Fibroblast of pulmonary artery (primary cell): ENCODE measurements around the gene WDHD1.
"Not testable (repeated sequence)": the region's sequence is repeated elsewhere in the genome, so short reads cannot be mapped to it uniquely, and the experiment has no call there.

Source experiments
- DNase-seq: peaks from one replicate; pipeline ENCODE4 v3.0.0-alpha.2; 2010; ENCODE audit warnings: low read depth
- H3K4me3 ChIP-seq: replicated peaks from 2 replicates; pipeline ENCODE4 v1.5.1; 2011; ENCODE audit warnings: low read depth, mild to moderate bottlenecking, control low read depth, low read length, moderate library complexity
- TF ChIP-seq, protein P1 (sequence below): IDR thresholded peaks from 2 replicates; pipeline ENCODE4 v1.5.1; 2011; ENCODE audit warnings: mild to moderate bottlenecking, control low read depth, low read length, inconsistent platforms; ENCODE audit errors: missing control alignments

The WDHD1 gene

DNA sequence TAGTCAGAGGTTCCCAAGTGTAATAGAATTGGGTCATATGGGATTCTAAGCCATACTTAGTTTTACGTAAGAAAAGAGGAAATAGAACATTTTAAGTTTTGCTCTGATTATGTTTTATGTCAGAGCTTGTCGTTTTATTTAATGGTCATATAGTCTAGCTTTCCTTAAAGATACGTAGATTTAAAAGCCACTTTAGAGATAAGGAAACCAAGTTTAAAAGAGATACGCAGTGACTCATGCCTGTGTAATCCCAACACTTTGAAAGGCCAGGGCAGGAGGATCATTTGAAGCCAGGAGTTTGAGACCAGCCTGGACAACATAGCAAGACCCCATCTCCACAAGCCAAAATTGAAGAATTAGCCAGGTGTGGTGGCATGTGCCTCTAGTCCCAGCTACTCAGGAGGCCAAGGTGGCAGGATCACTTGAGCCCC is 44.1 kb upstream of the WDHD1 start:
- TF ChIP-seq, protein P1, sequence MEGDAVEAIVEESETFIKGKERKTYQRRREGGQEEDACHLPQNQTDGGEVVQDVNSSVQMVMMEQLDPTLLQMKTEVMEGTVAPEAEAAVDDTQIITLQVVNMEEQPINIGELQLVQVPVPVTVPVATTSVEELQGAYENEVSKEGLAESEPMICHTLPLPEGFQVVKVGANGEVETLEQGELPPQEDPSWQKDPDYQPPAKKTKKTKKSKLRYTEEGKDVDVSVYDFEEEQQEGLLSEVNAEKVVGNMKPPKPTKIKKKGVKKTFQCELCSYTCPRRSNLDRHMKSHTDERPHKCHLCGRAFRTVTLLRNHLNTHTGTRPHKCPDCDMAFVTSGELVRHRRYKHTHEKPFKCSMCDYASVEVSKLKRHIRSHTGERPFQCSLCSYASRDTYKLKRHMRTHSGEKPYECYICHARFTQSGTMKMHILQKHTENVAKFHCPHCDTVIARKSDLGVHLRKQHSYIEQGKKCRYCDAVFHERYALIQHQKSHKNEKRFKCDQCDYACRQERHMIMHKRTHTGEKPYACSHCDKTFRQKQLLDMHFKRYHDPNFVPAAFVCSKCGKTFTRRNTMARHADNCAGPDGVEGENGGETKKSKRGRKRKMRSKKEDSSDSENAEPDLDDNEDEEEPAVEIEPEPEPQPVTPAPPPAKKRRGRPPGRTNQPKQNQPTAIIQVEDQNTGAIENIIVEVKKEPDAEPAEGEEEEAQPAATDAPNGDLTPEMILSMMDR: no peak
- H3K4me3 ChIP-seq: no peak overlapping the region
- DNase-seq: peak; percentile 24

DNA sequence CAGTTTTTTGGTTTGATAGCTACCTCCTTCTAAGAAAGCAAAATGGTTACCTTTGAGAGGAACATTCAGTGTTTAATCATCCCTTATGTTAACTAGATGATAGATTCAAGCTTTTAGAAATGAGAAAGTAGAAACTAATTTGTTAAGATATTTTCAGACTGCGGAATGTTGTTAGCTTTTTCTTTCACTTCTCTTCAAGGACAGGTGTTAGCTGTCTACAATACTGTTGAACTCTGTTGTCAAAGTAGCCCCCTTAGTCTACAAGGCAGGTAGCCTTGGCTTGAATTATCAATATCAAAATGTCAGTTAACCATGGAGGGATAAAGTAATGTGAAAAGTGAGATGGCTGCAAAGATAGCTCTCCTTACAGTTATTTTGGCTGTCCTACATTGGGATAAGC is 39.3 kb upstream of the WDHD1 start:
- TF ChIP-seq, protein P1: no peak
- no peak overlapping the region for H3K4me3 ChIP-seq
- DNase-seq: no peak

DNA sequence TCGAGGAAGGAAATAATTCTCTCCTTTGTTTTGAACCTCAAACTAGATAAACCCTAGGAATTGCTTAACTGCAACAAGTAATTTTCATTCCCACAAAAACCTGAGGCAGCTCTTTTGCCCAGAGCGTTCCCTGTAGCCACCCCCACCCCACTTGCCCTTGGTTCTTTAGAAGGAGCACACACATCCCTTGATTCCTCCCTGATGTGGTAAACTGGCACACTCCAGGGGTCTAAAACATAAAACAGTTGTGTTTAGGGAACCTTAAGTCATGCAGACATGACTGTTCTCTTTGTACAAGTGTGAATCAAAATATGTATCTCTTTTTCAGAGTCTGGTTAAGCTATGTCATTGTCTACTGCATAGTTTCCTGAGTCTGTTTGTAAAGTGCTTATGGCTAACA is 38.5 kb upstream of the WDHD1 start:
- no peak for DNase-seq
- TF ChIP-seq, protein P1: no peak
- H3K4me3 ChIP-seq: no peak overlapping the region

DNA sequence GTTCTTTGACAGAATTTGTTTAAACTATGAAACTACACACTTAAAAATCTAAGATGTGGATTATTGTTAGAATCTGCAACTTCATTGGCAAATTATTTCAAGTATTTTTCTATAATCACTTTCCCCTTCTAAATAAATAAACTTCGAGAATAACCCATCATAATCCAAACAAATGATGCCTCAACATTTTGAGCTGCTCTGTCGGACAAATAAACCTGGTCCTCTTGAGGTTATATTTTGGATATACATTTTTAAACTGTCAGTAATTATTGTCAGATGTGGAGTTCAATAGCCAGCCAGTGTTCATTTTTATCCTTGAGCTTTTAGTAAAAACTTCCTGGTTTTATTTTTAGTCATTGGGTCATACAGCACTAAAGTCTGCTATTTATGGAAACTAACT is 38.0 kb upstream of the WDHD1 start:
- not testable (repeated sequence) for DNase-seq

DNA sequence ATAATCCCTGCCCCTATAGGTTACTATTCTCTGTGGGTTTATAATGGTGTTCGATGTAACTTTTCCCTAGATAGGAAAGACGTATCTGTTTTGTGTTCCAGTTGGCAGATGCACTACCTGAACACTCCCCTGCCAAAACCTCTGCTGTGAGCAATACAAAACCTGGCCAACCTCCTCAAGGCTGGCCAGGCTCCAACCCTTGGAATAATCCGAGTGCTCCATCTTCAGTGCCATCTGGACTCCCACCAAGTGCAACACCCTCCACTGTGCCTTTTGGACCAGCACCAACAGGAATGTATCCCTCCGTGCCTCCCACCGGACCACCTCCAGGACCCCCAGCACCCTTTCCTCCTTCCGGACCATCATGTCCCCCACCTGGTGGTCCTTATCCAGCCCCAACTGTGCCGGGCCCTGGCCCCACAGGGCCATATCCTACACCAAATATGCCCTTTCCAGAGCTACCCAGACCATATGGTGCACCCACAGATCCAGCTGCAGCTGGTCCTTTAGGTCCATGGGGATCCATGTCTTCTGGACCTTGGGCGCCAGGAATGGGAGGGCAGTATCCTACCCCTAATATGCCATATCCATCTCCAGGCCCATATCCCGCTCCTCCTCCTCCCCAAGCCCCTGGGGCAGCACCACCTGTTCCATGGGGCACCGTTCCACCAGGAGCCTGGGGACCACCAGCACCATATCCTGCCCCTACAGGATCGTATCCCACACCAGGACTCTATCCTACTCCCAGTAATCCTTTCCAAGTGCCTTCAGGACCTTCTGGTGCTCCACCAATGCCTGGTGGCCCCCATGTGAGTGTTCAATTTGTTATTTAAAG is 35.8 kb upstream of the WDHD1 start:
- DNase-seq: no peak
- TF ChIP-seq, protein P1: no peak
- no peak overlapping the region for H3K4me3 ChIP-seq

More for the DNA sequence above, 38.0 kb upstream of the WDHD1 start:
- H3K4me3 ChIP-seq: not testable (repeated sequence)

DNA sequence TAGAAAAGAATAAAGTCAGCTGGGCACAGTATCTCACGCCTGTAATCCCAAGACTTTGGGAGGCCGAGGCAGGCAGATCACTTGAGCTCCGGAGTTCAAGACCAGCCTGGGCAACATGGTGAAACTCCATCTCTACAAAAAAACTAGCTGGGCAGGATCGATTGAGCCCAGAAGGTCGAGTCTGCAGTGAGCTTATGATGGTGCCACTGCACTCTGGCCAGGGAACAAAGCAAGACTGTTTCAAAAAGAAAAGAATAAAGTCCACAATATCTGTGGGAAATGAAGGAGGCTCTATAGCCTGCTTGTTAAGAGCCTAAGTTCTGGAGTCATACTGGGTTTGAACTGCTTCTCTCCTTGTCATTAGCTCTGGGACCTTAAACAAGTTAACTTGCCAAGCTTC is 32.4 kb upstream of the WDHD1 start:
- no peak for DNase-seq
- TF ChIP-seq, protein P1: no peak

DNA sequence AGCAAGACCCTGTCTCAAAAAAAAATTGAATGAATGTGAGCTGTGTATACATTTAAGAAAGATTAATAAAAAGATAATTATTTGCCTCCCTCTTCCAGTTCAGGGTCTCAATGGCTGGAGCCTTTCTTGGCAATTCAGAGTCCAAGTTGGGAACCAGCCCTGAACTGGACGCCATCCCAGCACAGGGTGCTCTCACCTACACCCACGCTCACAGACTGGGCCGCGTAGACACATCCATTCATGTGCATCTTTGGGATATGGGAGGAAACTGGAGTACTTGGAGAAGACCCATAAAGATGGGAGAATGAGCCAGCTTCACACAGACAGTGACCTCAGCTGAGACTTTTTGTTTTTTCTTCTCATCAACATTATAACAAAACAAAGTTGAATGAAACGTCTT is 31.0 kb upstream of the WDHD1 start:
- TF ChIP-seq, protein P1: no peak
- H3K4me3 ChIP-seq: no peak overlapping the region
- no peak for DNase-seq

More for the DNA sequence above, 32.4 kb upstream of the WDHD1 start:
- H3K4me3 ChIP-seq: no peak overlapping the region
